SU-DHL-6 (cell line): ENCODE data around the gene MIER2.

Experiments
- H2AFZ ChIP-seq: fragments of 200-600 bp; sonication (generic); 2 replicates; pipeline ENCODE4 v1.6.1; 2014; ENCODE audit warnings: low read depth, mild to moderate bottlenecking, moderate library complexity, mixed read lengths, antibody characterized with exemption, low read length; ENCODE audit not compliant: severe bottlenecking
- H3F3A ChIP-seq: fragments of 200-600 bp; shearing (Covaris generic); 2 replicates; pipeline ENCODE4 v1.6.0; 2016; ENCODE audit warnings: antibody characterized with exemption, mild to moderate bottlenecking; ENCODE audit not compliant: insufficient read depth
- H3K27ac ChIP-seq: fragments of 200-600 bp; sonication (generic); 2 replicates; pipeline ENCODE4 v1.5.1; 2016; ENCODE audit warnings: low read depth, mild to moderate bottlenecking, low read length, moderate library complexity, mixed read lengths
- H3K27me3 ChIP-seq: fragments of 200-600 bp; sonication (generic), shearing (Covaris generic); 2 replicates; pipeline ENCODE4 v1.6.0; 2014; ENCODE audit warnings: mild to moderate bottlenecking, low read length
- H3K36me3 ChIP-seq: fragments of 200-600 bp; sonication (generic); 2 replicates; pipeline ENCODE4 v1.6.1; 2014; ENCODE audit warnings: mild to moderate bottlenecking, low read length, mixed read lengths
- H3K4me2 ChIP-seq: fragments of 300-600, 200-600 bp; shearing (Covaris generic), sonication (generic); 2 replicates; pipeline ENCODE4 v1.6.0; 2014; ENCODE audit warnings: low read length, low read depth, mild to moderate bottlenecking; ENCODE audit not compliant: poor library complexity, severe bottlenecking
- H3K4me3 ChIP-seq: fragments of 200-600 bp; sonication (generic); 2 replicates; pipeline ENCODE4 v1.5.1; 2014; ENCODE audit warnings: antibody characterized with exemption, low read length, mild to moderate bottlenecking, mixed read lengths; ENCODE audit not compliant: insufficient read depth, poor library complexity, severe bottlenecking
- H3K79me2 ChIP-seq: fragments of 200-600 bp; sonication (generic); 2 replicates; pipeline ENCODE4 v1.6.1; 2014; ENCODE audit warnings: mild to moderate bottlenecking, low read length, moderate library complexity; ENCODE audit not compliant: insufficient read depth
- H3K9ac ChIP-seq: fragments of 200-600 bp; sonication (generic); 2 replicates; pipeline ENCODE4 v1.7.0; 2014; ENCODE audit warnings: mild to moderate bottlenecking, low read length
- H3K9me2 ChIP-seq: fragments of 200-600 bp; sonication (generic); replicated peaks from 2 replicates; pipeline ENCODE4 v1.6.1; 2014; ENCODE audit warnings: low read length; ENCODE audit not compliant: insufficient read depth
- H3K9me3 ChIP-seq: fragments of 200-600 bp; sonication (generic); 2 replicates; pipeline ENCODE4 v1.6.1; 2014; ENCODE audit warnings: low read length, mixed read lengths; ENCODE audit not compliant: insufficient read depth
- H4K20me1 ChIP-seq: fragments of 200-600 bp; sonication (generic); 2 replicates; pipeline ENCODE4 v1.6.1; 2014; ENCODE audit warnings: low read depth, mild to moderate bottlenecking, antibody characterized with exemption, low read length, moderate library complexity, mixed read lengths
- EZH2phosphoT487 ChIP-seq: fragments of 200-600 bp; sonication (generic), shearing (Covaris generic); conservative IDR thresholded peaks from 2 replicates; pipeline ENCODE4 v1.6.1; 2018; ENCODE audit warnings: mild to moderate bottlenecking, antibody characterized with exemption, low read length, moderate library complexity, mixed read lengths
- TF ChIP-seq, protein P1 (sequence below): fragments of 200-600 bp; sonication (generic); IDR thresholded peaks from one replicate; pipeline ENCODE4 v1.5.1; 2017; ENCODE audit warnings: antibody characterized with exemption, mild to moderate bottlenecking, low read length, moderate library complexity; ENCODE audit not compliant: insufficient read depth, poor library complexity, severe bottlenecking

Gene MIER2

DNA sequence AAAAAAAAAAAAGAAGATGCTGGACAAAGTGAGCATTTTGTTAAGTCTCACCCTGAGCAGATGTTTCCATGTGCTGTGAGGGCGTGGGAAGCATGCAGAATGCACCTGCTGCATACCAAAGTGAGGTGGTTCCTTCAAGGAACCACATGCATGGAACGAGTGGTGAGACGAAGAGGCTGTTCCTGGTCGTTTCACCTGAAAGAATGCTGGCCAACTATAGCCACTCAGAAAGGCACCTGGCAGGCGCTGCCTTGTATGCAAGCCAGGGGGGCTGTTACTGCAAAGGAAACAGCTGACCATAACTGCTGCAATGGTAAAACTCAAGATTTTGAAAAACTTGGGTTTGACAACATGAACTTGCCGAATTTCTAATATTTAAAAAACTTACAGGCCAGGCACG is 14.7 kb downstream of the MIER2 start:
- Histone ChIP-seq H3K27ac (no peak overlapping the region), H4K20me1 (no peaks in the 10 kb centered on the region), H3K9ac (no peak overlapping the region), H2AFZ (no peak overlapping the region), H3K9me3 (peaks cover 10% of the 10 kb centered on the region; the same call in 1 of the 2 replicates), H3K4me2 (no peak overlapping the region), H3K79me2 (peaks cover 19% of the 10 kb centered on the region), H3K36me3 (peaks cover 21% of the 10 kb centered on the region), H3F3A (no peaks in the 10 kb centered on the region), H3K4me3 (no peak overlapping the region), H3K9me2 (no peaks in the 10 kb centered on the region), H3K27me3 (no peaks in the 10 kb centered on the region)
- no peak for TF ChIP-seq EZH2phosphoT487

DNA sequence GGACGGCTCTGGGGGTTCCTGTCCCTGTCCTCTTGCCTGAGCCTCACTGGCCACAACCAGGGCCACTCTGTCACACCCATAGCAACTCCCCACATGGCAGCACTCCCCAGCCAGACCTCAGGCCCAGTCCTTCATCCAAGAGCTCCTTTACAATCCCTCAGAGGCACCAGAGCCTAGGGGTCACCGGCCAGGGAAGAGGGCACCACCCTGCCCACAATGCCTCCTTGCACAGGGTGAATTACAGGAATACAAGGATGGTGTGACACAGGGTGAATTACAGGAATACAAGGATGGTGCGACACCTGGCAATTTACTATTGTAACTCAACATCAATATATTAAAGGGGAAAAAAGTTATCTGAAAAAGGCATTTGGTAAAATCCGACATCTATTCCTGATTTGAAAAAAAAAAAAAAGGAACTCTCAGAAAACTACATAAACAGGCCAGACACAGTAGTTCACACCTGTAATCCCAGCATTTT is 16.5 kb downstream of the MIER2 start:
- Histone ChIP-seq H3K9ac (no peak overlapping the region), H4K20me1 (no peaks in the 10 kb centered on the region), H3K4me2 (no peak overlapping the region), H3K27me3 (no peaks in the 10 kb centered on the region), H3K36me3 (peaks cover 21% of the 10 kb centered on the region), H3K79me2 (peaks cover 9% of the 10 kb centered on the region; the same call in 1 of the 2 replicates), H3K9me3 (peaks cover 10% of the 10 kb centered on the region; the same call in 1 of the 2 replicates), H3K9me2 (no peaks in the 10 kb centered on the region), H3K4me3 (no peak overlapping the region), H3K27ac (no peak overlapping the region), H2AFZ (no peak overlapping the region), H3F3A (no peaks in the 10 kb centered on the region)
- TF ChIP-seq, protein P1, sequence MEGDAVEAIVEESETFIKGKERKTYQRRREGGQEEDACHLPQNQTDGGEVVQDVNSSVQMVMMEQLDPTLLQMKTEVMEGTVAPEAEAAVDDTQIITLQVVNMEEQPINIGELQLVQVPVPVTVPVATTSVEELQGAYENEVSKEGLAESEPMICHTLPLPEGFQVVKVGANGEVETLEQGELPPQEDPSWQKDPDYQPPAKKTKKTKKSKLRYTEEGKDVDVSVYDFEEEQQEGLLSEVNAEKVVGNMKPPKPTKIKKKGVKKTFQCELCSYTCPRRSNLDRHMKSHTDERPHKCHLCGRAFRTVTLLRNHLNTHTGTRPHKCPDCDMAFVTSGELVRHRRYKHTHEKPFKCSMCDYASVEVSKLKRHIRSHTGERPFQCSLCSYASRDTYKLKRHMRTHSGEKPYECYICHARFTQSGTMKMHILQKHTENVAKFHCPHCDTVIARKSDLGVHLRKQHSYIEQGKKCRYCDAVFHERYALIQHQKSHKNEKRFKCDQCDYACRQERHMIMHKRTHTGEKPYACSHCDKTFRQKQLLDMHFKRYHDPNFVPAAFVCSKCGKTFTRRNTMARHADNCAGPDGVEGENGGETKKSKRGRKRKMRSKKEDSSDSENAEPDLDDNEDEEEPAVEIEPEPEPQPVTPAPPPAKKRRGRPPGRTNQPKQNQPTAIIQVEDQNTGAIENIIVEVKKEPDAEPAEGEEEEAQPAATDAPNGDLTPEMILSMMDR, result no peak
- no peak for TF ChIP-seq EZH2phosphoT487

DNA sequence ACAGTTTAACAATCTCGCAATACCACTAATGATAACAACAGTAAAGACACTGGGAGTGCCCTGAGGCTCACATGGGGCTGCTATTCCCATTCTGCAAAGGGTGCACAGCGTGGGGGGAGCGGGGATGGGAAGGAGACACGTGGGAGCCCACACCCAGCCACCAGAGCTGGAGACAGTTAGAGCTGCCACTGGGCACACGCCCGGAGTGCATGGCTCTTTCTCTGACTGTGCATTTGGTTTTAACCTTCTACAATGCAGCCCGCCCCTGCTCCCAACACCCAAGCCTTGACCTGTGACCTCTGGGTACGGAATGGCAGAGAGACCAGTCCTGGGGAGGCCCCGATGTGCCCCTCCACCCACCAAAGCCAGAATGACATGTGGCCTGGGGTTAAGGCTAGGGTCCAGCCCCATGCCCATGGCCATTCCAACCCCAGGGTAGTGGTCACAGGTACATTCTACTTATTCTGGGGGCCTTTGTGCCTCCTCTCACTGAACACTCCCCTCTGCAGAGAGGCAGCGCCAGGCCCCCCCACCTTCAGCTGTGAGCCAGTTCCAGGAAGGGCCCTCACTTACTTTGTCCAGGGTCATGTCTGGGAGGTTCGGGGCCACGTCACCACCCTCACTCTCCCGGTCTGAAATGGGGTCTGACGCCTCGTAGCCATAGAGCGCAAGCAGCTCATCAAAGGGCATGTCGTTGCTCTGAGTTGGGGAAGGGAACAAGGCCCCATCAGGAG is 17.1 kb downstream of the MIER2 start:
- H3K27me3 ChIP-seq, result no peaks in the 10 kb centered on the region
- no peak overlapping the region for H3K4me2 ChIP-seq
- H3K36me3 ChIP-seq, result peaks cover 21% of the 10 kb centered on the region
- H2AFZ ChIP-seq, result no peak overlapping the region
- H3K27ac ChIP-seq, result no peak overlapping the region
- no peaks in the 10 kb centered on the region; the same call in 1 of the 2 replicates for H4K20me1 ChIP-seq
- H3K9me3 ChIP-seq, result peaks cover 10% of the 10 kb centered on the region; the same call in 1 of the 2 replicates
- peaks cover 9% of the 10 kb centered on the region; the same call in 1 of the 2 replicates for H3K79me2 ChIP-seq
- no peak overlapping the region for H3K9ac ChIP-seq
- no peaks in the 10 kb centered on the region for H3F3A ChIP-seq
- no peaks in the 10 kb centered on the region for H3K9me2 ChIP-seq
- no peak overlapping the region for H3K4me3 ChIP-seq
- TF ChIP-seq EZH2phosphoT487, result no peak
- TF ChIP-seq, protein P1, result no peak

DNA sequence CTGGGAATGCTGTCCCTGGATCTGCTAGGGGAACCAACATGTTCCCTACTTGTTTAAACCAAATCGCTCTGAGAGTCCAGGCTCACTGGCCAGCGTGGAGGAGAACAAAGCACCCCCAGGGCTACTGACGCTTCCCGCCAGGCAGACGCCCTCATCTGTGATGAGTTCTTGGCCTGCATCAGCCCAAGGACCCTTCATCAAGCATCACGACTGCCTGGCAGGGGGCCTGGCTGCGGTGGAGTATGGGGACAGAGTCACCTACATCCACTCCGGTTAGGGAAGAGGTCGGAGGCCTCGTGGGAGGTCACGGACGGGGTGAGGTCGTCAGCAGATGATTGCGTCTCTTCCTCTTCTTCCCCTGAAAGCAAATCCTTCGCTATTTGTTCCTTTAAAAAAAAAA is 17.7 kb downstream of the MIER2 start:
- Histone ChIP-seq H3K36me3 (peaks cover 21% of the 10 kb centered on the region), H3K9me3 (peaks cover 10% of the 10 kb centered on the region; the same call in 1 of the 2 replicates), H3K9me2 (no peaks in the 10 kb centered on the region), H3K4me3 (no peak overlapping the region), H3K27me3 (no peaks in the 10 kb centered on the region), H2AFZ (no peak overlapping the region), H3K27ac (no peak overlapping the region), H3K4me2 (no peak overlapping the region), H3K79me2 (peaks cover 9% of the 10 kb centered on the region; the same call in 1 of the 2 replicates), H3K9ac (no peak overlapping the region), H3F3A (no peaks in the 10 kb centered on the region), H4K20me1 (no peaks in the 10 kb centered on the region; the same call in 1 of the 2 replicates)
- TF ChIP-seq EZH2phosphoT487, result no peak
- TF ChIP-seq, protein P1, result no peak
